ENCODE results near the gene DIP2B. TPM values are rescaled to one million over a fixed set of nuclear protein-coding genes. Genes with fewer than 3 reads are reported as not detected.

DIP2B gene
- total and polyA plus RNA-seq, 2 of the 13 experiments (the other 11 are each of a cell fraction or from before 2014, with no cell fraction given), result 32.1 to 35.8 TPM

GRCh38 chr12:50763639-50764285, 259.0 kb downstream of the DIP2B start, which contains the start of gene ATF1 (continued):
- TF ChIP-seq, protein P1, sequence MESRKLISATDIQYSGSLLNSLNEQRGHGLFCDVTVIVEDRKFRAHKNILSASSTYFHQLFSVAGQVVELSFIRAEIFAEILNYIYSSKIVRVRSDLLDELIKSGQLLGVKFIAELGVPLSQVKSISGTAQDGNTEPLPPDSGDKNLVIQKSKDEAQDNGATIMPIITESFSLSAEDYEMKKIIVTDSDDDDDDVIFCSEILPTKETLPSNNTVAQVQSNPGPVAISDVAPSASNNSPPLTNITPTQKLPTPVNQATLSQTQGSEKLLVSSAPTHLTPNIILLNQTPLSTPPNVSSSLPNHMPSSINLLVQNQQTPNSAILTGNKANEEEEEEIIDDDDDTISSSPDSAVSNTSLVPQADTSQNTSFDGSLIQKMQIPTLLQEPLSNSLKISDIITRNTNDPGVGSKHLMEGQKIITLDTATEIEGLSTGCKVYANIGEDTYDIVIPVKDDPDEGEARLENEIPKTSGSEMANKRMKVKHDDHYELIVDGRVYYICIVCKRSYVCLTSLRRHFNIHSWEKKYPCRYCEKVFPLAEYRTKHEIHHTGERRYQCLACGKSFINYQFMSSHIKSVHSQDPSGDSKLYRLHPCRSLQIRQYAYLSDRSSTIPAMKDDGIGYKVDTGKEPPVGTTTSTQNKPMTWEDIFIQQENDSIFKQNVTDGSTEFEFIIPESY (CRISPR knock-in tag; IDR thresholded peaks at IDR 0.05), result 0 out of 2 replicates have a peak, but pooled peaks have one; percentile 4
- TF ChIP-seq ZMYM4 (CRISPR knock-in tag; IDR thresholded peaks at IDR 0.05) (peak; percentile 87), REPIN1 (CRISPR knock-in tag; IDR thresholded peaks at IDR 0.05; ENCODE audit: borderline replicate concordance, low read depth) (no peak; the same call in 1 of the 2 replicates), EP300 (IDR thresholded peaks at IDR 0.05; ENCODE audit: low read depth in 2 of 2, low read length in 2 of 2) (0 out of 4 replicates have a peak, but pooled peaks of 1 of the 2 experiments have one; percentile 33), EP300 (CRISPR knock-in tag; IDR thresholded peaks at IDR 0.05; ENCODE audit: borderline replicate concordance) (peak; percentile 56; the same call in 1 of the 2 replicates), ZNF274 (CRISPR knock-in tag; IDR thresholded peaks at IDR 0.05) (0 out of 2 replicates have a peak, but pooled peaks have one; percentile 35), RXRA (CRISPR knock-in tag; IDR thresholded peaks at IDR 0.05) (peak; percentile 58; the same call in 1 of the 2 replicates), NRL (CRISPR knock-in tag; IDR thresholded peaks at IDR 0.05; ENCODE audit: borderline replicate concordance) (peak; percentile 89; the same call in 1 of the 2 replicates), REST (IDR thresholded peaks at IDR 0.05; ENCODE audit: borderline replicate concordance in 1 of 2, low read depth in 1 of 2, low read length in 2 of 2) (peak in 1 of 2 experiments; percentile 49; a peak in 1 of 4 replicates)
- TF ChIP-seq, protein P2, sequence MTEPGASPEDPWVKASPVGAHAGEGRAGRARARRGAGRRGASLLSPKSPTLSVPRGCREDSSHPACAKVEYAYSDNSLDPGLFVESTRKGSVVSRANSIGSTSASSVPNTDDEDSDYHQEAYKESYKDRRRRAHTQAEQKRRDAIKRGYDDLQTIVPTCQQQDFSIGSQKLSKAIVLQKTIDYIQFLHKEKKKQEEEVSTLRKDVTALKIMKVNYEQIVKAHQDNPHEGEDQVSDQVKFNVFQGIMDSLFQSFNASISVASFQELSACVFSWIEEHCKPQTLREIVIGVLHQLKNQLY (CRISPR knock-in tag; IDR thresholded peaks at IDR 0.05), result peak; percentile 27; the same call in 1 of the 2 replicates
- TF ChIP-seq, protein P3, sequence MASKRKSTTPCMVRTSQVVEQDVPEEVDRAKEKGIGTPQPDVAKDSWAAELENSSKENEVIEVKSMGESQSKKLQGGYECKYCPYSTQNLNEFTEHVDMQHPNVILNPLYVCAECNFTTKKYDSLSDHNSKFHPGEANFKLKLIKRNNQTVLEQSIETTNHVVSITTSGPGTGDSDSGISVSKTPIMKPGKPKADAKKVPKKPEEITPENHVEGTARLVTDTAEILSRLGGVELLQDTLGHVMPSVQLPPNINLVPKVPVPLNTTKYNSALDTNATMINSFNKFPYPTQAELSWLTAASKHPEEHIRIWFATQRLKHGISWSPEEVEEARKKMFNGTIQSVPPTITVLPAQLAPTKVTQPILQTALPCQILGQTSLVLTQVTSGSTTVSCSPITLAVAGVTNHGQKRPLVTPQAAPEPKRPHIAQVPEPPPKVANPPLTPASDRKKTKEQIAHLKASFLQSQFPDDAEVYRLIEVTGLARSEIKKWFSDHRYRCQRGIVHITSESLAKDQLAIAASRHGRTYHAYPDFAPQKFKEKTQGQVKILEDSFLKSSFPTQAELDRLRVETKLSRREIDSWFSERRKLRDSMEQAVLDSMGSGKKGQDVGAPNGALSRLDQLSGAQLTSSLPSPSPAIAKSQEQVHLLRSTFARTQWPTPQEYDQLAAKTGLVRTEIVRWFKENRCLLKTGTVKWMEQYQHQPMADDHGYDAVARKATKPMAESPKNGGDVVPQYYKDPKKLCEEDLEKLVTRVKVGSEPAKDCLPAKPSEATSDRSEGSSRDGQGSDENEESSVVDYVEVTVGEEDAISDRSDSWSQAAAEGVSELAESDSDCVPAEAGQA (IDR thresholded peaks at IDR 0.05; ENCODE audit: low read depth), result peak; percentile 98
- TF ChIP-seq, protein P3 (CRISPR knock-in tag; IDR thresholded peaks at IDR 0.05; ENCODE audit: borderline replicate concordance), result no peak
- TF ChIP-seq, protein P4, sequence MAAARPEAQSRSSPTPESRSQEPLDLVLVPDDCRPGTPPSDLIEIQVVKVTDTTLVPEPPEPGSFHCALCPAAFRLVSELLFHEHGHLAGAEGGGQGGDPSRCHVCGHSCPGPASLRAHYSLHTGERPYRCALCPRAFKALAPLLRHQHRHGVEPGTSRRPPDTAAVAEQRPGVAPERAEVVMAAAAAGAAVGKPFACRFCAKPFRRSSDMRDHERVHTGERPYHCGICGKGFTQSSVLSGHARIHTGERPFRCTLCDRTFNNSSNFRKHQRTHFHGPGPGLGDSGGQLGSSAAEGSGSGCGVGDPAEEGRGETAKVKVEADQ (CRISPR knock-in tag; IDR thresholded peaks at IDR 0.05; ENCODE audit: borderline replicate concordance), result peak; percentile 33
